Stimulated activated CD8-positive, alpha-beta memory T cell treated with anti-CD3 and anti-CD28 coated beads, Interleukin-7, amount 100 ng/mL, for 4 hours (primary cell): ENCODE measurements around the gene COL21A1.

ENCODE experiments used
- DNase-seq, 2 donors: peaks; one replicate each; pipeline ENCODE4 v3.0.0-alpha.2; 2020; ENCODE audit warnings: low read depth in 2 of 2

The COL21A1 gene

GRCh38 chr6:56188429-56188828, 59.0 kb downstream of the COL21A1 start:
- DNase-seq = no peak

- DNase-seq = no peak
Observed at GRCh38 chr6:56187686-56188085, 59.7 kb downstream of the COL21A1 start.

- no peak for DNase-seq
Observed at GRCh38 chr6:56176741-56177140, 70.6 kb downstream of the COL21A1 start.

- DNase-seq = no peak
Observed at GRCh38 chr6:56173228-56173627, 74.2 kb downstream of the COL21A1 start.

GRCh38 chr6:56172144-56172543, 75.2 kb downstream of the COL21A1 start:
- no peak for DNase-seq

GRCh38 chr6:56169366-56169765, 78.0 kb downstream of the COL21A1 start:
- no peak for DNase-seq

GRCh38 chr6:56168596-56168995, 78.8 kb downstream of the COL21A1 start:
- no peak for DNase-seq

- DNase-seq = no peak
Observed at GRCh38 chr6:56162081-56162480, 85.3 kb downstream of the COL21A1 start.

GRCh38 chr6:56160489-56160888, 86.9 kb downstream of the COL21A1 start:
- DNase-seq = no peak

- no peak for DNase-seq
Observed at GRCh38 chr6:56158571-56158970, 88.8 kb downstream of the COL21A1 start.

- no peak for DNase-seq
Observed at GRCh38 chr6:56156643-56157042, 90.7 kb downstream of the COL21A1 start.

GRCh38 chr6:56155634-56156141, 91.7 kb downstream of the COL21A1 start:
- DNase-seq = no peak

GRCh38 chr6:56154076-56154475, 93.3 kb downstream of the COL21A1 start:
- DNase-seq = no peak

GRCh38 chr6:56152611-56153010, 94.8 kb downstream of the COL21A1 start:
- DNase-seq = no peak

- no peak for DNase-seq
Observed at GRCh38 chr6:56151609-56152224, 95.7 kb downstream of the COL21A1 start.

- DNase-seq = no peak
Observed at GRCh38 chr6:56148488-56149186, 98.7 kb downstream of the COL21A1 start.

- no peak for DNase-seq
Observed at GRCh38 chr6:56147766-56148165, 99.6 kb downstream of the COL21A1 start.

GRCh38 chr6:56146086-56146485, 101.3 kb downstream of the COL21A1 start:
- no peak for DNase-seq

GRCh38 chr6:56145616-56146015, 101.8 kb downstream of the COL21A1 start:
- no peak for DNase-seq

GRCh38 chr6:56144538-56145324, 102.6 kb downstream of the COL21A1 start:
- no peak for DNase-seq

GRCh38 chr6:56143796-56144195, 103.6 kb downstream of the COL21A1 start:
- DNase-seq = no peak

- DNase-seq = no peak
Observed at GRCh38 chr6:56140090-56140489, 107.3 kb downstream of the COL21A1 start.

- no peak for DNase-seq
Observed at GRCh38 chr6:56115715-56116114, 131.7 kb downstream of the COL21A1 start.
